Neural cell (in vitro differentiated cells): ENCODE measurements around the gene ABHD17C. TPM values are rescaled to one million over a fixed set of nuclear protein-coding genes. Genes with fewer than 3 reads are reported as not detected.
A peak's percentile ranks its signal among the peaks of the same experiment; 100 is the strongest.

Experiments used
- H2AFZ ChIP-seq: fragments of 200-600, 300-800 bp; sonication (generic), shearing (Covaris generic); 2 replicates; pipeline ENCODE4 v1.6.0; 2014; ENCODE audit warnings: low read depth, mild to moderate bottlenecking, antibody characterized with exemption, low read length, moderate library complexity
- H3F3A ChIP-seq: fragments of 200-600 bp; shearing (Covaris generic); 2 replicates; pipeline ENCODE4 v1.6.1; 2016; ENCODE audit warnings: mild to moderate bottlenecking, moderate library complexity, mixed read lengths, antibody characterized with exemption, low read length; ENCODE audit not compliant: insufficient read depth, poor library complexity, severe bottlenecking
- H3K27ac ChIP-seq: fragments of 200-600, 300-800 bp; sonication (generic), shearing (Covaris generic); 2 replicates; pipeline ENCODE4 v1.5.1; 2014; ENCODE audit warnings: mild to moderate bottlenecking, low read length, moderate library complexity
- H3K27me3 ChIP-seq: fragments of 300-800, 200-600 bp; sonication (generic), shearing (Covaris generic); 2 replicates; pipeline ENCODE4 v1.6.0; 2014; ENCODE audit warnings: mild to moderate bottlenecking, low read depth, low read length, moderate library complexity; ENCODE audit not compliant: insufficient read depth
- H3K36me3 ChIP-seq: fragments of 300-800, 200-600 bp; sonication (generic), shearing (Covaris generic); 2 replicates; pipeline ENCODE4 v1.5.1; 2014; ENCODE audit warnings: mild to moderate bottlenecking, antibody characterized with exemption, low read length, moderate library complexity; ENCODE audit not compliant: insufficient read depth
- H3K4me2 ChIP-seq: fragments of 300-800, 200-600 bp; sonication (generic), shearing (Covaris generic); 2 replicates; pipeline ENCODE4 v1.6.0; 2014; ENCODE audit warnings: mild to moderate bottlenecking, low read length
- H3K4me3 ChIP-seq: fragments of 300-800, 200-600 bp; sonication (generic), shearing (Covaris generic); 2 replicates; pipeline ENCODE4 v1.5.1; 2014; ENCODE audit warnings: mild to moderate bottlenecking, low read length, moderate library complexity
- H3K79me2 ChIP-seq: fragments of 200-600 bp; shearing (Covaris generic); replicated peaks from 2 replicates; pipeline ENCODE4 v1.6.0; 2014; ENCODE audit warnings: mild to moderate bottlenecking, low read length, moderate library complexity; ENCODE audit not compliant: insufficient read depth
- H3K9ac ChIP-seq: fragments of 300-800, 200-600 bp; sonication (generic), shearing (Covaris generic); 2 replicates; pipeline ENCODE4 v1.6.1; 2016; ENCODE audit warnings: mild to moderate bottlenecking, low read length, mixed read lengths
- H3K9me2 ChIP-seq: fragments of 200-600 bp; shearing (Covaris generic); 2 replicates; pipeline ENCODE4 v1.6.1; 2016; ENCODE audit warnings: mild to moderate bottlenecking, low read length, mixed read lengths; ENCODE audit not compliant: insufficient read depth
- H3K9me3 ChIP-seq: fragments of 200-600, 300-800 bp; sonication (generic), shearing (Covaris generic); 2 replicates; pipeline ENCODE4 v1.6.1; 2016; ENCODE audit warnings: mild to moderate bottlenecking, mixed run types, low read length, moderate library complexity, mixed read lengths
- H4K20me1 ChIP-seq: fragments of 200-600 bp; shearing (Covaris generic); 2 replicates; pipeline ENCODE4 v1.6.1; 2016; ENCODE audit warnings: mild to moderate bottlenecking, mixed run types; ENCODE audit not compliant: insufficient read depth
- EP300 ChIP-seq: fragments of 450-650 bp; conservative IDR thresholded peaks from 2 replicates; pipeline ENCODE4 v1.6.1; 2014; ENCODE audit warnings: antibody characterized with exemption, mild to moderate bottlenecking, moderate library complexity; ENCODE audit not compliant: poor library complexity, severe bottlenecking
- EZH2 ChIP-seq: fragments of 200-600, 300-800 bp; shearing (Covaris generic), sonication (generic); IDR thresholded peaks from 2 replicates; pipeline ENCODE4 v1.6.1; 2014; ENCODE audit warnings: antibody characterized with exemption, low read length, borderline replicate concordance, mild to moderate bottlenecking; ENCODE audit not compliant: insufficient read depth, poor library complexity, severe bottlenecking
- MXI1 ChIP-seq: fragments of 450-650 bp; conservative IDR thresholded peaks from 2 replicates; pipeline ENCODE4 v1.6.1; 2014; ENCODE audit warnings: antibody characterized with exemption, mild to moderate bottlenecking; ENCODE audit not compliant: poor library complexity, severe bottlenecking
- POLR2AphosphoS5 ChIP-seq: IDR thresholded peaks from 2 replicates; pipeline ENCODE4 v1.6.1; 2012
- RAD21 ChIP-seq: fragments of 450-650 bp; conservative IDR thresholded peaks from 2 replicates; pipeline ENCODE4 v1.6.1; 2014; ENCODE audit warnings: antibody characterized with exemption, mild to moderate bottlenecking, moderate library complexity
- SMC3 ChIP-seq: fragments of 450-650 bp; conservative IDR thresholded peaks from 2 replicates; pipeline ENCODE4 v1.6.1; 2014; ENCODE audit warnings: antibody characterized with exemption, mild to moderate bottlenecking, moderate library complexity; ENCODE audit not compliant: poor library complexity
- TAF1 ChIP-seq: IDR thresholded peaks from 2 replicates; pipeline ENCODE4 v1.6.1; 2012; ENCODE audit warnings: low read depth
- polyA plus RNA-seq: library from polyadenylated mRNA; depleted of rRNA; stranded (reverse); fragments of >200 nt; gene quantifications from 2 replicates; pipeline ENCODE4 v1.2.3, GENCODE V29; 2014
- TF ChIP-seq, protein P1 (sequence below): IDR thresholded peaks from 2 replicates; pipeline ENCODE4 v1.6.1; 2012; ENCODE audit warnings: borderline replicate concordance
- TF ChIP-seq, protein P2 (sequence below): fragments of 450-650 bp; IDR thresholded peaks from 2 replicates; pipeline ENCODE4 v1.5.1; 2014; ENCODE audit warnings: antibody characterized with exemption, mild to moderate bottlenecking, moderate library complexity; ENCODE audit not compliant: poor library complexity, severe bottlenecking

Gene ABHD17C
- polyA plus RNA-seq, 1 donor from 2014 or later: 18.3 TPM

GRCh38 chr15:80779658-80780415 is 84.7 kb downstream of the ABHD17C start:
- Histone ChIP-seq H3K9ac (peak overlapping the region; percentile 31), H3K9me3 (no peaks in the 10 kb centered on the region), H3K79me2 (no peaks in the 10 kb centered on the region), H3K27ac (no peak overlapping the region), H3K9me2 (no peaks in the 10 kb centered on the region), H3F3A (no peaks in the 10 kb centered on the region), H3K36me3 (no peaks in the 10 kb centered on the region), H2AFZ (no peak overlapping the region), H3K27me3 (peaks cover 57% of the 10 kb centered on the region), H3K4me2 (peak overlapping the region; percentile 40), H3K4me3 (peak overlapping the region; percentile 84), H4K20me1 (no peaks in the 10 kb centered on the region)
- TF ChIP-seq RAD21 (no peak), EP300 (no peak), SMC3 (no peak), POLR2AphosphoS5 (no peak), TAF1 (no peak), EZH2 (no peak), MXI1 (no peak)
- TF ChIP-seq, protein P1, sequence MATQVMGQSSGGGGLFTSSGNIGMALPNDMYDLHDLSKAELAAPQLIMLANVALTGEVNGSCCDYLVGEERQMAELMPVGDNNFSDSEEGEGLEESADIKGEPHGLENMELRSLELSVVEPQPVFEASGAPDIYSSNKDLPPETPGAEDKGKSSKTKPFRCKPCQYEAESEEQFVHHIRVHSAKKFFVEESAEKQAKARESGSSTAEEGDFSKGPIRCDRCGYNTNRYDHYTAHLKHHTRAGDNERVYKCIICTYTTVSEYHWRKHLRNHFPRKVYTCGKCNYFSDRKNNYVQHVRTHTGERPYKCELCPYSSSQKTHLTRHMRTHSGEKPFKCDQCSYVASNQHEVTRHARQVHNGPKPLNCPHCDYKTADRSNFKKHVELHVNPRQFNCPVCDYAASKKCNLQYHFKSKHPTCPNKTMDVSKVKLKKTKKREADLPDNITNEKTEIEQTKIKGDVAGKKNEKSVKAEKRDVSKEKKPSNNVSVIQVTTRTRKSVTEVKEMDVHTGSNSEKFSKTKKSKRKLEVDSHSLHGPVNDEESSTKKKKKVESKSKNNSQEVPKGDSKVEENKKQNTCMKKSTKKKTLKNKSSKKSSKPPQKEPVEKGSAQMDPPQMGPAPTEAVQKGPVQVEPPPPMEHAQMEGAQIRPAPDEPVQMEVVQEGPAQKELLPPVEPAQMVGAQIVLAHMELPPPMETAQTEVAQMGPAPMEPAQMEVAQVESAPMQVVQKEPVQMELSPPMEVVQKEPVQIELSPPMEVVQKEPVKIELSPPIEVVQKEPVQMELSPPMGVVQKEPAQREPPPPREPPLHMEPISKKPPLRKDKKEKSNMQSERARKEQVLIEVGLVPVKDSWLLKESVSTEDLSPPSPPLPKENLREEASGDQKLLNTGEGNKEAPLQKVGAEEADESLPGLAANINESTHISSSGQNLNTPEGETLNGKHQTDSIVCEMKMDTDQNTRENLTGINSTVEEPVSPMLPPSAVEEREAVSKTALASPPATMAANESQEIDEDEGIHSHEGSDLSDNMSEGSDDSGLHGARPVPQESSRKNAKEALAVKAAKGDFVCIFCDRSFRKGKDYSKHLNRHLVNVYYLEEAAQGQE: no peak
- TF ChIP-seq, protein P2, sequence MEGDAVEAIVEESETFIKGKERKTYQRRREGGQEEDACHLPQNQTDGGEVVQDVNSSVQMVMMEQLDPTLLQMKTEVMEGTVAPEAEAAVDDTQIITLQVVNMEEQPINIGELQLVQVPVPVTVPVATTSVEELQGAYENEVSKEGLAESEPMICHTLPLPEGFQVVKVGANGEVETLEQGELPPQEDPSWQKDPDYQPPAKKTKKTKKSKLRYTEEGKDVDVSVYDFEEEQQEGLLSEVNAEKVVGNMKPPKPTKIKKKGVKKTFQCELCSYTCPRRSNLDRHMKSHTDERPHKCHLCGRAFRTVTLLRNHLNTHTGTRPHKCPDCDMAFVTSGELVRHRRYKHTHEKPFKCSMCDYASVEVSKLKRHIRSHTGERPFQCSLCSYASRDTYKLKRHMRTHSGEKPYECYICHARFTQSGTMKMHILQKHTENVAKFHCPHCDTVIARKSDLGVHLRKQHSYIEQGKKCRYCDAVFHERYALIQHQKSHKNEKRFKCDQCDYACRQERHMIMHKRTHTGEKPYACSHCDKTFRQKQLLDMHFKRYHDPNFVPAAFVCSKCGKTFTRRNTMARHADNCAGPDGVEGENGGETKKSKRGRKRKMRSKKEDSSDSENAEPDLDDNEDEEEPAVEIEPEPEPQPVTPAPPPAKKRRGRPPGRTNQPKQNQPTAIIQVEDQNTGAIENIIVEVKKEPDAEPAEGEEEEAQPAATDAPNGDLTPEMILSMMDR: no peak

- Histone ChIP-seq H3K79me2 (no peaks in the 10 kb centered on the region), H3K27me3 (peaks cover 57% of the 10 kb centered on the region), H3K9ac (no peak overlapping the region), H3K36me3 (no peaks in the 10 kb centered on the region), H3K4me2 (no peak overlapping the region), H2AFZ (no peak overlapping the region), H3K27ac (no peak overlapping the region), H3K4me3 (peak overlapping the region; percentile 84), H3K9me2 (no peaks in the 10 kb centered on the region), H3F3A (no peaks in the 10 kb centered on the region), H4K20me1 (no peaks in the 10 kb centered on the region), H3K9me3 (no peaks in the 10 kb centered on the region)
- TF ChIP-seq TAF1 (no peak), POLR2AphosphoS5 (no peak), SMC3 (no peak), EZH2 (no peak), MXI1 (no peak), RAD21 (no peak)
- TF ChIP-seq, protein P1: peak; percentile 42
- TF ChIP-seq, protein P2: no peak
These were observed 85.5 kb downstream of the ABHD17C start for GRCh38 chr15:80780416-80781221.
